Activated T-cell treated with anti-CD3 and anti-CD28 coated beads, Interleukin-2, amount 50 U/mL, for 24 hours (primary cell): ENCODE results near the gene NPM3.
"Not testable (repeated sequence)": the region's sequence is repeated elsewhere in the genome, so short reads cannot be mapped to it uniquely, and the experiment has no call there.

ENCODE experiments used
- DNase-seq: peaks from one replicate; pipeline ENCODE4 v3.0.0-alpha.2; 2020
- H3K27ac Mint-ChIP-seq: 2 replicates; pipeline ENCODE4 v1.8.0; 2020; ENCODE audit warnings: mild to moderate bottlenecking, mixed read lengths
- H3K27me3 Mint-ChIP-seq: 2 replicates; pipeline ENCODE4 v1.8.0; 2020; ENCODE audit warnings: mixed read lengths
- H3K36me3 Mint-ChIP-seq: 2 replicates; pipeline ENCODE4 v1.8.0; 2020; ENCODE audit warnings: low read depth, mixed read lengths
- H3K4me1 Mint-ChIP-seq: 2 replicates; pipeline ENCODE4 v1.8.0; 2020; ENCODE audit warnings: low read depth, mixed read lengths
- H3K4me3 Mint-ChIP-seq: 2 replicates; pipeline ENCODE4 v1.8.0; 2020; ENCODE audit warnings: mild to moderate bottlenecking, moderate library complexity, mixed read lengths
- H3K9me3 Mint-ChIP-seq: 2 replicates; pipeline ENCODE4 v1.8.0; 2020; ENCODE audit warnings: mixed read lengths

NPM3 gene

DNA sequence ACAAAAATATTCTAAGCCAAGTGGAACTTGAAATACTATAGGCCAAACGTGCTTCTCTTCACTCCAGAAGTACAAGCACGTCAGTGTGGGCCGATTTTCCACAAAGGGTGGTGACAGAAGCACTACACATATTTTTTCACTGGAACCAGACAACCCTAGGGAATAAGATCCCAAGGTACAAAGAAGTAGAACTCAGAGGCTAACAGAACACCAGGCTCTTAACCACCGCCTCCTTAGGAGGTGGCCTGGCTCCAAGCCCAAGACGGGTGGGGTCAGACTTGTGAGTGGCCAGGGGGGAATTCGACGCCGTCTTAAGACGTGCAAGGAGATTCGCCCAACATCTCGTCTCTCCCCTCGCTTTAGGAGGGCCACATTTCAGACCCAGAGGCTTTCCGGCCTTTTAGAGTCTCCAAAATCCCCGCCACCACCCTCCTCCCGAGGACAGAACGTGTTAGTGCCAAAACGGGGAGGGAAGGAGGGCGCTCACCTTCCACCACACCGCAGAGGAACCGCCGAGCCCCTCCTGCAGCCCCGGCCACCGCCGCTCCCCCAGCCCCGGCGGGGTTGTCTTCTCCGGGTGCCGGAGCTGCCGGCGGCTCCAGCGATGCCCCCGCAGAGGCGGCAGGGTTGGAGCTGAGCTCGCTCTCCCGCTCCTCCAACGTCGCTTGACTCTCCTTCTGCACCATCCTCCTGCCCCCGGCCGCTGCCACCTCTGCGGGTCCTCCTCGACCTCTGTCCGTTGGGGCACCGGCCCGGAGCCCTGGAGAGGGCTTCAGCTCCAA lies 34.3 kb upstream of the NPM3 start:
- H3K4me1 Mint-ChIP-seq, result peaks cover 59% of the 10 kb centered on the region
- H3K27ac Mint-ChIP-seq, result peak overlapping the region; percentile 97
- no peak for DNase-seq
- peak overlapping the region; percentile 94 for H3K4me3 Mint-ChIP-seq
- no peaks in the 10 kb centered on the region for H3K27me3 Mint-ChIP-seq
- peaks cover 53% of the 10 kb centered on the region for H3K36me3 Mint-ChIP-seq
- no peaks in the 10 kb centered on the region for H3K9me3 Mint-ChIP-seq

DNA sequence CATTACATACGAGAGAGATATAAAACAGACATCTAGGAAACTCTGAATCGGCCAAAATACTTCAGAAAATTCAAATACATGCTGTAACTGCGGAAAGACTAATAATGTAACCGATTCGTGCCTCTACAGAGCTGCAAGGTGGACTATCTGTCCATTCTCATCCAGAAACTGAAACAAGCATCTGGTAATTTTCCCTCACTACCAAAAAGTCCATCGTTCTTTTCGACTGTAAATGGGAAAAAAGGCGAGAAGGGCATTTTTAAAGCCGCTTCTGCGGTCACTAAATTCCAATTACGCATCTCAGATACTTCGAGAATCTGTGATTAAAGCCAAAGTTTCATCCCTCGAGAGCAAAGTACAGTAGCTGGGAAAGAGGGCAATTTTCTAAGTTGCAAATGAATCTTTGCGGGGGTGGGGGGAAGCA lies 33.7 kb upstream of the NPM3 start:
- no peak for DNase-seq
- peaks cover 63% of the 10 kb centered on the region for H3K4me1 Mint-ChIP-seq
- H3K27me3 Mint-ChIP-seq, result no peaks in the 10 kb centered on the region
- H3K4me3 Mint-ChIP-seq, result peak overlapping the region; percentile 94
- H3K27ac Mint-ChIP-seq, result peak overlapping the region; percentile 97
- peaks cover 60% of the 10 kb centered on the region for H3K36me3 Mint-ChIP-seq
- no peaks in the 10 kb centered on the region for H3K9me3 Mint-ChIP-seq

DNA sequence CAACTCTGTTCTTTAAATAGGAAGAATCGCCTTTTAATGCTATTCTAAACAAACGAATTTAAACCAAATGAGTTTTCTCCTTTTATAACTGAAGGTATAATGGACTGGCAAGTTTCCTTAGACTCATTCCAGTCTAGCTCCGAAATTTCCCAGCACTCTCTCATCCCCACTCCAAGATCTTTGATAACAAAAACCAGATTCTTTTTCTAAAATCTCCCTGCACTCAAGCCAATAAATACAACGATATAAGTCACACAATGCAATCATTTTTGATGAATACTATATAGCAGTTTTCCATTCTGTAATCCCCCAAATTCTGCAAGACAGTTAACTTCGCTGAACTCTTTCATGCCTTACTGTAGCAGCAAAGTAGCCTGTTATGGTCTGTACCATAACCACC lies 33.1 kb upstream of the NPM3 start:
- no peak for DNase-seq
- Mint-ChIP-seq H3K4me3 (peak overlapping the region; percentile 94), H3K27ac (peak overlapping the region; percentile 97), H3K9me3 (no peaks in the 10 kb centered on the region), H3K27me3 (no peaks in the 10 kb centered on the region), H3K4me1 (peaks cover 62% of the 10 kb centered on the region), H3K36me3 (peaks cover 65% of the 10 kb centered on the region)

DNA sequence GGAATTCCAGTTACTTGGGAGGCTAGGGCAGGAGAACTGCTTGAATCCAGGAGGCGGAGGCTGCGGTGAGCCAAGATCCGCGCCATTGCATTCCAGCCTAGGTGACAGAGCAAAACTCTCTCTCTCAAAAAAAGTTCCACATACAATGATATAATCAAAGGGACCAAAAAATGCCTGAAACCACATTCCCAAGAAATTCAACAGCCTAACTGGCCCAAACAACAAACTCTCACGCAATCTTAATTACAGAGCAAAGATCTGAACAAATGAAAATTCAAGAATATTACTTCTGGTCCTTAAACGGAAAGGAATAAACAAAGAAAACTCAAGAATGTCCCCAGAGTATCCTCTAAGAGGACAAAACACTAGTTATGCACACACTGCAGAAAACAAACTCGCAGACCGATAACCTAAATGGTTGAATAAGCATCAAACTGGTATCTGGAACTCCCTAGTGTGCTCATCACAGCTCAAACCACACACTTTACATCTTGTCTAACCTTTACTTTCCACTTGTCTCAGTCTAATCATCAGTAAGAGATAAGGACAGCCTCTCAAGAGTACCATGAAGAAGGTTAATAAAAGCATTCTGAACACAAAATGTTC lies 31.3 kb upstream of the NPM3 start:
- H3K9me3 Mint-ChIP-seq, result no peaks in the 10 kb centered on the region
- peak overlapping the region; percentile 97 for H3K27ac Mint-ChIP-seq
- peaks cover 80% of the 10 kb centered on the region for H3K36me3 Mint-ChIP-seq
- H3K4me3 Mint-ChIP-seq, result peak overlapping the region; percentile 94
- DNase-seq, result no peak
- H3K4me1 Mint-ChIP-seq, result peaks cover 60% of the 10 kb centered on the region
- no peaks in the 10 kb centered on the region for H3K27me3 Mint-ChIP-seq

DNA sequence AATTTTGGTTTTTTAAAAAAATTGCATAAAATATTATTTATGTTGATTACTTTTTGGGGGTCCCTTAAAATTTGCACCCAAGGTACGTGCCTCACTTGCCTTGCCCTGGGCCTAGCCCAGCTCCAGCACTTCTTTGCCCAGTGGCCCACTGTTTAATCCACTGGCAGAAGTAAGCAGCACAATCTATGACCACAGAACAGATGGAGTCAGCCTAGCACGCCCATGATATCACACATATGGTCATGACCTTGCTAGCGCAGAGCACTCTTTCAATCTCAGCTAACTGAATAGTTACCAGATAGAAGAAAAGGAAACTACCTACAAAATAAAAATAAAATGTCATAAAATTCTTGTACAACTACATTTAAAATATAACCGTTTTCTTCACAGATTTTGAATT lies 29.4 kb upstream of the NPM3 start:
- Mint-ChIP-seq H3K9me3 (no peaks in the 10 kb centered on the region), H3K27me3 (no peaks in the 10 kb centered on the region), H3K36me3 (peaks cover 92% of the 10 kb centered on the region), H3K27ac (peak overlapping the region; percentile 97), H3K4me3 (no peak overlapping the region), H3K4me1 (peaks cover 60% of the 10 kb centered on the region)
- no peak for DNase-seq

DNA sequence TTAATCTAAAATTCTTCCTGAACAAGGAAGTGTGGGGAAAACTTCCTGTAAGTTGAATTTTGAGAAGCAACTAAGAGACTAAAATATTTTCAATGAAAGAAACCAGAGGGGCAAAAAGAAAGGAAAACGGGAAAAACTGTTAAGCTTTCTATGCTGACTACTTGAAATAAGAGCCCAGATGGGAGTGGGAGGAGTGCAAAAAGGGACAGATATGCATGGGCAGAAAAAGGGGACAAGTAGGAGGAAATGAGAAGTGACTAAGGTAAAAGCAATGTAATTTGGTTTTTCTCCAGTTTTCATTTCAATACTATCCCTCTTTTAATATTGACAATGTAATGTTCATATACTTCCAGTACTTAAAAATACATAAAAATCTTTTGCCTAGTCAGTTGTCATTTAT lies 23.9 kb upstream of the NPM3 start:
- no peak for DNase-seq
- Mint-ChIP-seq H3K4me3 (no peak overlapping the region), H3K4me1 (peaks cover 40% of the 10 kb centered on the region), H3K27ac (peak overlapping the region; percentile 71), H3K27me3 (no peaks in the 10 kb centered on the region), H3K9me3 (no peaks in the 10 kb centered on the region), H3K36me3 (peaks cover 88% of the 10 kb centered on the region)

DNA sequence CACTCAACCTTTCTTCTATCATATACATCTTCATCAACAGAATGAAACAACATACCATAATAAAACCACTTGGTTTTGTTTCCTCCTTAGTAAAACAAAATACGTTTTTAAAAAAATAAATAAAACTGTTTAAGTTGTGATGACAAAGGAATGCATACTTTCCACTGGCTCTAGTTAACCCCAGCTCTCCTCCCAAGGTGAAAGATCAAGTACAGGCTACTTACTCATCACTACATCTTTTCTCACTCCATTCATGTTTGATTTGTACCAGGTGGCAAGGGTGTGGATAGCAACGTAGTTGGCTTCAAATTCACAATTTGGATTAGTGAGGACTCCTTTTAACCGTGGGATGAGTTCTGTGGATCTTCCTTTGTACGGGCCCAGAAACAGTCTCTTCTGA lies 20.3 kb upstream of the NPM3 start:
- Mint-ChIP-seq H3K9me3 (no peaks in the 10 kb centered on the region), H3K4me3 (no peak overlapping the region), H3K36me3 (peaks cover 90% of the 10 kb centered on the region), H3K27ac (peak overlapping the region; percentile 67), H3K4me1 (peaks cover 38% of the 10 kb centered on the region), H3K27me3 (no peaks in the 10 kb centered on the region)
- DNase-seq, result no peak

DNA sequence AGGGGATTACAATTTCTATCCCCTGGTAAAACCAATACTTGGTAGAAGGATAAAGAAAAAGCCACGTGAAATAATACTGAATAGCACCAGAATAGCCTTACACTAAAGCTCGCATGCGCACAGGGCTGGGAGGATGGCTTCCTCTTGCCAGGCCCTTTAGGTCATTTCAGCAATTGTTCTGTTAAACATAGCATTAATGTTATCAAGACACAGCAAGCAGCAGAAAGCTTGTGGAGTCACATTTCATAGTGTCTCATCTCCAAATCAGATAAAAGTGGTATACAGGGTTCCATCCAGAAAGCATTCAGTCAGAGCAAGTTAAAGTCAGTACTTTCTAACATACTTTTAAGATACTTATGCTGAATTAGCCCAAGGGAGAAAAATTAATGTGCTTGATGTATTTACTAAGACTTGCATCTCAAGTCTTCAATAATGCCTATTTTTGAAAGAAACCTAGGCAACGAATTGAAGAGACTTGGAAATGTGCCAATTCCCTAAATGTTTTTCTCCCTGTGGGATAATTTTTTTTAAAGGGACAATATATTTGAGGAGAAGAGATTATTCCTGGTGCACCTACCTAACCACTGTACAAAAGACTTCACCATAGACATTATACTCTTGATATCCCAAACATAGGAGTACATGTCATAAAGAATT lies 14.3 kb upstream of the NPM3 start:
- DNase-seq, result no peak
- peak overlapping the region; percentile 30 for H3K27ac Mint-ChIP-seq
- H3K9me3 Mint-ChIP-seq, result no peaks in the 10 kb centered on the region
- no peaks in the 10 kb centered on the region for H3K27me3 Mint-ChIP-seq
- peaks cover 96% of the 10 kb centered on the region for H3K36me3 Mint-ChIP-seq
- H3K4me1 Mint-ChIP-seq, result peaks cover 31% of the 10 kb centered on the region
- no peak overlapping the region for H3K4me3 Mint-ChIP-seq

DNA sequence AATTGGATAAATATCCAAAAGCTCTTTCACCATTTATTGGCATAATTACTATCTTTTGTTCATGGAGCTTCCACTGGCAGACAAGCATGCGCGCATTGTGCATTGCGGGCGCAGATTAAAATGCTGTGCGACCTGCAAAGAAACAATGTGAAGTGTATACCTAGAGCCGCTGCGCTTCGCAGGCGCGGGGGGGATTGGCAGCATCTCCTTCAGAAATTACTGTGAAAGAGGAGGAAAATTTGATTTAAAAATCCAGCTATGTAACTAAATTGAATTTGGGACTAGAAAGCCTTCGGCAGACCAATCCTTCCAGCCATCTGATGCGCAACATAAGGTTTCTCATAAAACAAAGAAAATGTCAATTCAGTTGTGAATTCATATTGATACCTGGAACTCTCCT lies 10.3 kb upstream of the NPM3 start:
- H3K36me3 Mint-ChIP-seq, result peaks cover 90% of the 10 kb centered on the region
- H3K27ac Mint-ChIP-seq, result peak overlapping the region; percentile 40
- no peak overlapping the region for H3K4me3 Mint-ChIP-seq
- H3K9me3 Mint-ChIP-seq, result no peaks in the 10 kb centered on the region
- H3K27me3 Mint-ChIP-seq, result no peaks in the 10 kb centered on the region
- DNase-seq, result no peak
- peaks cover 10% of the 10 kb centered on the region for H3K4me1 Mint-ChIP-seq

DNA sequence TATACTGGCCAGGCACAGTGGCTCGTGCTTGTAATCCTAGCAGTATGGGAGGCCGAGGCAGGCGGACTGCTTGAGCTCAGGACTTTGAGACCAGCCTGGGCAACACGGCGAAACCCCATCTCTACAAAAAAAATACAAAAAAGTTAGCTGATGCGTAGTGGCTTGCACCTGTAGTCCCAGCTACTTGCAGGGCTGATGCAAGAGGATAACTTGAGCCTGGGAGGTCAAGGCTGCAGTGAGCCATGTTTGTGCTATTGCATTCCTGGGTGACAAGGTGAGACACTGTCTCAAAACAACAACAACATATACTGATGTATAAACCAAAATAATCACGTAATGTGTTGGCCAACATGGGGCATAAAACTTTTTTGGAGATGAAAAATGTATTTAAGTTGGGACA lies 6.4 kb upstream of the NPM3 start:
- no peaks in the 10 kb centered on the region for H3K9me3 Mint-ChIP-seq
- H3K4me1 Mint-ChIP-seq, result peaks cover 16% of the 10 kb centered on the region
- H3K36me3 Mint-ChIP-seq, result peaks cover 90% of the 10 kb centered on the region
- DNase-seq, result no peak
- H3K4me3 Mint-ChIP-seq, result no peak overlapping the region
- peak overlapping the region; percentile 33 for H3K27ac Mint-ChIP-seq
- H3K27me3 Mint-ChIP-seq, result no peaks in the 10 kb centered on the region

DNA sequence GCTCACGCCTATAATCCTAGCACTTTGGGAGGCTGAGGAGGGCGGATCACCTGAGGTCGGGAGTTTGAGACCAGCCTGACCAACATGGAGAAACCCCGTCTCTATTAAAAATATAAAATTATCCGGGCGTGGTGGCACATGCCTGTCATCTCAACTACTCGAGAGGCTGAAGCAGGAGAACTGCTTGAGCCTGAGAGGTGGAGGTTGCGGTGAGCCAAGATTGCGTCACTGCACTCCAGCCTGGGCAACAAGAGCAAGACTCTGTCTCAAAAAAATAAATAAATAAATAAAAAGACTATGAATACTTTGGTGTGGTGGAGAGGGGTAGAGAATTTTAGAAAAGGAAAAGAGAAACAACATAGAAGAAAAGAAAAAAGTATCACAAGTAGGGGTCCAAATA lies 6.0 kb upstream of the NPM3 start:
- H3K9me3 Mint-ChIP-seq, DNase-seq, H3K27me3 Mint-ChIP-seq, H3K4me3 Mint-ChIP-seq: not testable (repeated sequence)
- Mint-ChIP-seq H3K4me1 (peaks cover 20% of the 10 kb centered on the region), H3K27ac (peak overlapping the region; percentile 33), H3K36me3 (peaks cover 90% of the 10 kb centered on the region)

DNA sequence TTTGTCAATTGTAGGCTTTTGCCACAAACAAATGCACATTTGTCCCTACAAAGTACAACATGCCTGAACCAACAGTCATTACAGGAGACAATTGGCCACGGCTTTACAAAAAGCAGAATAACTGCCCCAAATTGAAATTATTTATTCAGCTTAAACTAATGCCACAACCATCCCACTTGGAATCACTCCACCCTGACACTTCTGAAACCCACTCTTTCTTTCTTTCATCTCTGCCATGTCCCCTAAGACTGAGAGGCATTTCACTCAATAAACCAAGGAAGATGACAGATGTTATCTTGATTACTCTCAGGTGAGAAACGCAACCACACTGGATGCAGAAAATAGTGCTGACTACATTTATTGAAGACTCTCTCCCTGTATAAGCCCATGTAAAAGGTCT lies 2.6 kb upstream of the NPM3 start:
- Mint-ChIP-seq H3K36me3 (peaks cover 93% of the 10 kb centered on the region), H3K9me3 (no peaks in the 10 kb centered on the region), H3K27me3 (no peaks in the 10 kb centered on the region), H3K4me3 (no peak overlapping the region), H3K27ac (peak overlapping the region; percentile 99), H3K4me1 (peaks cover 45% of the 10 kb centered on the region)
- DNase-seq, result no peak

DNA sequence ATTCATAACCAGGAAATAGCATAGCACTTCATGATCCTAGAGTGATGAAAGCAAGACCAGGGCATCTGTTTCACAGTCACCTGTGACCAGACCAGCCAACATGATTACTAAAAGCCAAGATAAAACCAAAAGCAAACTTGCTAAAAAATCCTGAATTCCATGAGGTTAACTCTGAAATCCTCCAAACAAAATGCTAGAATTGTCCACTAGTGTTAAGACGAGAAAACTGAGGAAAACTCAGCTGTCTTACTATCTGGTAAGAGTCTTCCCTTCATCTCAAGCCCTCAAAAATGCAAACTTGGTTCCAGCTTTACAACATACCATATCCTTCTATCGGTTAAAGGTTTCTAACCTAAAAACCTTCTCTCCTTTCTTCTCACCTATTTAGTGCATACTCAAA lies 1.3 kb upstream of the NPM3 start:
- H3K36me3 Mint-ChIP-seq, result peaks cover 93% of the 10 kb centered on the region

DNA sequence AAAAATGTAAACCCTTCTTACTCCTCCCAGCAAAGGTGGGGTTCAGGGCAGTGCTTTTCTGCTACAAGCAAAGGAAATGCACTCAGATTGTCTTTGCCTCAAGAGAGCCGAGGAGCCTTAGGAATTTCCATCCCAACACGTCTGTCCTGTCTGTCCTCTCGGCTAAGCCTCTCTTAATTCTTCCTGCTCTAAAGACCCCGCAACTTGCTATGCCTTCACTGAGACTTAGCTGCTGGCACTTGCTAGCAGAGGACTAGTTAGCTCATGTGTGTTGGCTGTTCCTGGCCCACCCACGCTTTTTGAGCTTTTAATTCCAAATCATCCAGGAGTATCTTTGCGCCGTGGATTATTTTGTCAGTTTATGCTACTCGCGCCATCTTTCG lies 481 bp upstream of the NPM3 start:
- Mint-ChIP-seq H3K36me3 (peaks cover 95% of the 10 kb centered on the region), H3K4me1 (peaks cover 66% of the 10 kb centered on the region), H3K27me3 (peaks cover 7% of the 10 kb centered on the region), H3K4me3 (peak overlapping the region; percentile 100), H3K9me3 (no peaks in the 10 kb centered on the region), H3K27ac (peak overlapping the region; percentile 99)
- DNase-seq, result no peak

More for the DNA sequence above, 1.3 kb upstream of the NPM3 start:
- Mint-ChIP-seq H3K4me3 (peak overlapping the region; percentile 100), H3K27ac (peak overlapping the region; percentile 99), H3K27me3 (no peaks in the 10 kb centered on the region), H3K4me1 (peaks cover 57% of the 10 kb centered on the region), H3K9me3 (no peaks in the 10 kb centered on the region)
- no peak for DNase-seq
